ENCODE measurements around the gene CISH. TPM values are rescaled to one million over a fixed set of nuclear protein-coding genes. Genes with fewer than 3 reads are reported as not detected.
A peak's percentile ranks its signal among the peaks of the same experiment; 100 is the strongest.

CISH gene
- total RNA-seq, 1 experiment from 2014 or later, result 2.3 TPM

GRCh38 chr3:50658831-50659230 lies 47.3 kb upstream of the CISH start:
- no peaks in the 10 kb centered on the region for H3F3A ChIP-seq (ENCODE audit: low read length, unreplicated experiment)
- no peak overlapping the region for H3K27ac ChIP-seq (ENCODE audit: low read length)
- no peaks in the 10 kb centered on the region for H4K20me1 ChIP-seq (ENCODE audit: low read length)
- H3K9me2 ChIP-seq (replicated peaks; ENCODE audit: low read length), result no peaks in the 10 kb centered on the region
- no peaks in the 10 kb centered on the region for H3K9me3 ChIP-seq (ENCODE audit: low read length)
- ATAC-seq, result no peak
- no peaks in the 10 kb centered on the region for H3K79me2 ChIP-seq (ENCODE audit: low read length)
- no peaks in the 10 kb centered on the region for H3K27me3 ChIP-seq (ENCODE audit: low read length)
- no TSS peak for BruUV-seq (replicated peaks)
- no peaks in the 10 kb centered on the region for H3K36me3 ChIP-seq (ENCODE audit: low read depth, low read length)
- intact Hi-C loops (cut with micrococcal nuclease), result no loop called here
- no peak overlapping the region for H3K9ac ChIP-seq (ENCODE audit: low read length)
- TF ChIP-seq EZH2 (IDR thresholded peaks at IDR 0.05; ENCODE audit: low read length, unreplicated experiment), result no peak
- no peak for TF ChIP-seq CTCF (conservative IDR thresholded peaks at IDR 0.05; ENCODE audit: low read depth, low read length)
- TF ChIP-seq EZH2phosphoT487 (IDR thresholded peaks at IDR 0.05; ENCODE audit: borderline replicate concordance, low read length), result no peak
- ChIA-PET CTCF (no interaction called here), POLR2A (ENCODE audit: unreplicated experiment) (no interaction called here)
- H3K4me2 ChIP-seq (ENCODE audit: low read length), result no peak overlapping the region
- H3K4me3 ChIP-seq (ENCODE audit: low read length), result no peak overlapping the region
- DNase-seq, result no peak
- H2AFZ ChIP-seq (ENCODE audit: low read length), result no peak overlapping the region
- no peaks in the 10 kb centered on the region for H3K4me1 ChIP-seq (ENCODE audit: insufficient read depth, low read length)

DNA sequence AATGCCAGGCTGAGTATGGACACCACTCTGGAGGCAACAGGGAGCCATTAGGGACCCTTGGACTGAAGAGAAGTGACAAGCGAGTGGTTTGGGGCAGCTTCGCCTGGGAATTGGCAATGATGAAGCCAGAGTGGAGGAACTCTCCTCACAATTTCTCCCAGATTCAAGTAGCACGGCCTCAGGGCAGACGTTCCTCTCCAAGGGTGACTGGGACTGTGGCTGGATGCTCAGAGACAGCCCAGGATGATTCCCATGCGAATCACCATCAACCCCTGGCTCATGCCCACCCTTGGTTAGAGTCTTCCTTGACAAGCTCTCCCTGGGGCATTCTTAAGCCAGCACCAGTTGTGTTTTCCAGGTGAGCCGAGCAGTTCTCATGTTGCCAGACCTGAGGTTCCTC lies 46.8 kb upstream of the CISH start:
- DNase-seq (peak; percentile 69), ATAC-seq (peak; percentile 12; the same call in 1 of the 2 replicates)
- Histone ChIP-seq H3K4me3 (ENCODE audit: low read length) (no peak overlapping the region), H2AFZ (ENCODE audit: low read length) (no peak overlapping the region), H3K36me3 (ENCODE audit: low read depth, low read length) (no peaks in the 10 kb centered on the region), H3K27ac (ENCODE audit: low read length) (no peak overlapping the region), H3K27me3 (ENCODE audit: low read length) (no peaks in the 10 kb centered on the region), H4K20me1 (ENCODE audit: low read length) (no peaks in the 10 kb centered on the region), H3K79me2 (ENCODE audit: low read length) (no peaks in the 10 kb centered on the region), H3K9me3 (ENCODE audit: low read length) (no peaks in the 10 kb centered on the region), H3K9me2 (replicated peaks; ENCODE audit: low read length) (no peaks in the 10 kb centered on the region), H3K4me2 (ENCODE audit: low read length) (no peak overlapping the region), H3K4me1 (ENCODE audit: insufficient read depth, low read length) (no peaks in the 10 kb centered on the region), H3K9ac (ENCODE audit: low read length) (no peak overlapping the region), H3F3A (ENCODE audit: low read length, unreplicated experiment) (no peaks in the 10 kb centered on the region)
- BruUV-seq (replicated peaks), result no TSS peak
- ChIA-PET CTCF (no interaction called here), POLR2A (ENCODE audit: unreplicated experiment) (no interaction called here)
- no peak for TF ChIP-seq CTCF (conservative IDR thresholded peaks at IDR 0.05; ENCODE audit: low read depth, low read length)
- intact Hi-C loops (cut with micrococcal nuclease), result no loop called here

DNA sequence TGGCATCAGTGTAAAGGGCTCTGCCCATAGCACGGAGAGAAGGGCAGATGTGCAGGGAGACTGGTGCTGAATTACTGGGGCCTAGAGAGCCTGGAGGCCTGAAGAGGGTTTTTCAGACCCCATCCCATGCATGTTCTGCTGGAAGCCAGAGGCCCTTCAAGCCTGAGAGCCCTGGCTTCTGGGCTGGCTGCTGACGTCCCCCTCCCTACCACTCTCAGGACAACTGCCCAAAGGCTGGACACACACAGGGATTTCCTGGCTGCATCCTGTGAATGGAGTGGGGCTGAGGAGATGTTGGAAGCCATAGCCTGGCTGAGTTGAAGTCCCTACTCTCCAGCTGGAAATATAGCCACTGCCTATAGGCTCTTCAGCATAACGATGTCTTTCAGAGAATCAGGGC lies 46.2 kb upstream of the CISH start:
- no peaks in the 10 kb centered on the region for H3F3A ChIP-seq (ENCODE audit: low read length, unreplicated experiment)
- no peak overlapping the region for H2AFZ ChIP-seq (ENCODE audit: low read length)
- H3K36me3 ChIP-seq (ENCODE audit: low read depth, low read length), result no peaks in the 10 kb centered on the region
- no peak for ATAC-seq
- no peaks in the 10 kb centered on the region for H3K9me3 ChIP-seq (ENCODE audit: low read length)
- intact Hi-C loops (cut with micrococcal nuclease), result no loop called here
- H3K9ac ChIP-seq (ENCODE audit: low read length), result no peak overlapping the region
- no peak for TF ChIP-seq EZH2 (IDR thresholded peaks at IDR 0.05; ENCODE audit: low read length, unreplicated experiment)
- TF ChIP-seq EZH2phosphoT487 (IDR thresholded peaks at IDR 0.05; ENCODE audit: borderline replicate concordance, low read length), result no peak
- TF ChIP-seq CTCF (conservative IDR thresholded peaks at IDR 0.05; ENCODE audit: low read depth, low read length), result no peak
- no peaks in the 10 kb centered on the region for H4K20me1 ChIP-seq (ENCODE audit: low read length)
- no TSS peak for BruUV-seq (replicated peaks)
- no peak for DNase-seq
- H3K4me2 ChIP-seq (ENCODE audit: low read length), result no peak overlapping the region
- H3K4me1 ChIP-seq (ENCODE audit: insufficient read depth, low read length), result no peaks in the 10 kb centered on the region
- H3K9me2 ChIP-seq (replicated peaks; ENCODE audit: low read length), result no peaks in the 10 kb centered on the region
- ChIA-PET CTCF (no interaction called here), POLR2A (ENCODE audit: unreplicated experiment) (no interaction called here)
- H3K27ac ChIP-seq (ENCODE audit: low read length), result no peak overlapping the region
- H3K27me3 ChIP-seq (ENCODE audit: low read length), result no peaks in the 10 kb centered on the region
- no peak overlapping the region for H3K4me3 ChIP-seq (ENCODE audit: low read length)
- H3K79me2 ChIP-seq (ENCODE audit: low read length), result no peaks in the 10 kb centered on the region

All from PC-3 (cell line).